Tibial nerve (tissue), 4 donors: Measurements from ENCODE around the gene DUSP28.

ENCODE experiments used
- EP300 ChIP-seq, 2 donors: sonication (generic); formaldehyde crosslinking; IDR thresholded peaks; one replicate each; pipeline ENCODE4 v1.6.1; 2017; ENCODE audit warnings: antibody characterized with exemption in 2 of 2, mild to moderate bottlenecking in 1 of 2
- POLR2A ChIP-seq, 2 donors: fragments of 450-650 bp; IDR thresholded peaks; one replicate each; pipeline ENCODE4 v1.6.1; 2017; ENCODE audit warnings: antibody characterized with exemption in 2 of 2, mild to moderate bottlenecking in 2 of 2, moderate library complexity in 2 of 2
- TF ChIP-seq, protein P1 (sequence below), 5 experiments: fragments of 200-600 bp in 3 of 5; fragments of 450-650 bp in 2 of 5; sonication (generic) in 3 of 5; IDR thresholded peaks; one replicate each; pipeline ENCODE4 v1.5.1; 2016 to 2019; ENCODE audit warnings: antibody characterized with exemption in 5 of 5, mild to moderate bottlenecking in 3 of 5, moderate library complexity in 2 of 5

DNA sequence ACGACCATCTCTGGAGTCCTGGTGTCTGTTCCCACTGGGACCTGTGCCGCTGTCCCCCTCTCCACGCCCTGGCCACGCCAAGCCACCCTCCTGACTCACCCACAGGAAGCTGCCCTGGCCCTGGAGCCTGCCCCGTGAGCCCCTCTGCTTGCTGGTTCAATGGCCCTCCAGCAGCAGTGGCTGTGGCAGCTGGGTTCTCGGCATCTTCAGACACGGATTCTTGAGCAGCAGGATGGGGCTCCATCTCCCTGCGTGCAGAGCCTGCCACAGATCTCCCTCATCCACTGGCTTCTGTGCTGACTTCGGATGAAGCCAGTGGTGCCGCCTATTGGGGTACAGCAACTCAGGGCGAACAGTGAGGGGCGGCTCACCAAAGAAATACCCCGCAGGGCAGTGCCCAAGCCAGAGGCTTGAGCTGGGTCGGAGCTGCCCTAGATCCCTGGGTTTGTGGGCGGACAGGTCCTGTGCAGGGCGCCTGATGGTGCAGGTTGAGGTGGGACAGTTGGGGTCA, 40.3 kb downstream of the DUSP28 start:
- TF ChIP-seq, protein P1, sequence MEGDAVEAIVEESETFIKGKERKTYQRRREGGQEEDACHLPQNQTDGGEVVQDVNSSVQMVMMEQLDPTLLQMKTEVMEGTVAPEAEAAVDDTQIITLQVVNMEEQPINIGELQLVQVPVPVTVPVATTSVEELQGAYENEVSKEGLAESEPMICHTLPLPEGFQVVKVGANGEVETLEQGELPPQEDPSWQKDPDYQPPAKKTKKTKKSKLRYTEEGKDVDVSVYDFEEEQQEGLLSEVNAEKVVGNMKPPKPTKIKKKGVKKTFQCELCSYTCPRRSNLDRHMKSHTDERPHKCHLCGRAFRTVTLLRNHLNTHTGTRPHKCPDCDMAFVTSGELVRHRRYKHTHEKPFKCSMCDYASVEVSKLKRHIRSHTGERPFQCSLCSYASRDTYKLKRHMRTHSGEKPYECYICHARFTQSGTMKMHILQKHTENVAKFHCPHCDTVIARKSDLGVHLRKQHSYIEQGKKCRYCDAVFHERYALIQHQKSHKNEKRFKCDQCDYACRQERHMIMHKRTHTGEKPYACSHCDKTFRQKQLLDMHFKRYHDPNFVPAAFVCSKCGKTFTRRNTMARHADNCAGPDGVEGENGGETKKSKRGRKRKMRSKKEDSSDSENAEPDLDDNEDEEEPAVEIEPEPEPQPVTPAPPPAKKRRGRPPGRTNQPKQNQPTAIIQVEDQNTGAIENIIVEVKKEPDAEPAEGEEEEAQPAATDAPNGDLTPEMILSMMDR (IDR thresholded peaks at IDR 0.05), result no peak
- TF ChIP-seq EP300 (IDR thresholded peaks at IDR 0.05) (no peak), POLR2A (IDR thresholded peaks at IDR 0.05) (no peak)
